ENCODE data around the gene KCNF1. TPM values are rescaled to one million over a fixed set of nuclear protein-coding genes. Genes with fewer than 3 reads are reported as not detected.

Gene KCNF1
- total RNA-seq, 2 donors from 2014 or later: 1.0 TPM; not detected in 1

DNA sequence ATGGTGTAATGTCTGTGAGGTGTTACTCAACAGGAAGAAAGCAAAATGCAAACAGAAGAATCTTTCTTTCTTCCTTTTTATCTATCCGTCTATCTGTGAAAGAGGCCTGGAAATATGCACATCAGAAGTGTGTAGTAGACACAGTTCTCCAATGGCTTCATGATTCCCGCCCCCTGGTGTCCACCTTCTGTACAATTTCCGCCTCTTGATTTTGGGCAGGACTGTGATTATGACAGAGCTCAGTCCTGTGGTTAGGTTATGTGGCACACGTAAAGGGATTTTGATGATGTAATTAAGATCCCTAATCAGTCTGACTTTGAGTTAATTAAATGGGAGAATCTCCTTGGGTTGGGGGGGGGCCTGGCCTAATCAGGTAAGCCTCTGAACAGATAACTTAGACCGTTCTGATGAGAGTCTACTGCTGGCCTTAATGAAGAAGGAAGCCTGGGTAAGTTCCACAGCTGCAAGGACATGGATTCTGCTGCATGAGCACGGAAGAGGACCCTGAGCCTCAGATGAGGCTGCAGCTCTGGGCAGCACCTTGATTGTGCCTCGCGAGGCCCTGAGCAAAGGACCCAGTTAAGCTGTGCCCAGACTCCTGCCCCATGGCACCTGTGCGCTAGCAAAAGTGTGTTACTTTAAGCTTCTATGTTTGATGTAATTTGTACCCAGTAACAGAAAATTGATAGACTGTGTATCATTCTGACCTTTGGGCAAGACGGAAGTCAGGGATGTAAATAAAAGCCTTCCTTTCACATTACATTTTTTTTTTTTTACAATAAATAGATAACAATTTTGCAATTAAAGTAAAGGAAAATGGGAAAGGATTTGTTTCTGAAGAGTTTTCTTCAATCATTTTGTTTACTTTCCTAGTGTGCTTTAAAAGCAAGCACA is 11.3 kb upstream of the KCNF1 start:
- DNase-seq (ENCODE audit: low spot score): no peak
- Histone ChIP-seq H3K4me3 (no peak overlapping the region), H3K27me3 (replicated peaks; ENCODE audit: insufficient read depth) (no peaks in the 10 kb centered on the region), H3K36me3 (no peaks in the 10 kb centered on the region), H3K9me3 (no peaks in the 10 kb centered on the region), H3K4me1 (replicated peaks) (no peaks in the 10 kb centered on the region), H3K27ac (no peak overlapping the region)
- WGBS: 92% methylated on average over 10 of the region's 10 CpGs
- intact Hi-C loops (cut with DNase I): no loop called here
- TF ChIP-seq, protein P1, sequence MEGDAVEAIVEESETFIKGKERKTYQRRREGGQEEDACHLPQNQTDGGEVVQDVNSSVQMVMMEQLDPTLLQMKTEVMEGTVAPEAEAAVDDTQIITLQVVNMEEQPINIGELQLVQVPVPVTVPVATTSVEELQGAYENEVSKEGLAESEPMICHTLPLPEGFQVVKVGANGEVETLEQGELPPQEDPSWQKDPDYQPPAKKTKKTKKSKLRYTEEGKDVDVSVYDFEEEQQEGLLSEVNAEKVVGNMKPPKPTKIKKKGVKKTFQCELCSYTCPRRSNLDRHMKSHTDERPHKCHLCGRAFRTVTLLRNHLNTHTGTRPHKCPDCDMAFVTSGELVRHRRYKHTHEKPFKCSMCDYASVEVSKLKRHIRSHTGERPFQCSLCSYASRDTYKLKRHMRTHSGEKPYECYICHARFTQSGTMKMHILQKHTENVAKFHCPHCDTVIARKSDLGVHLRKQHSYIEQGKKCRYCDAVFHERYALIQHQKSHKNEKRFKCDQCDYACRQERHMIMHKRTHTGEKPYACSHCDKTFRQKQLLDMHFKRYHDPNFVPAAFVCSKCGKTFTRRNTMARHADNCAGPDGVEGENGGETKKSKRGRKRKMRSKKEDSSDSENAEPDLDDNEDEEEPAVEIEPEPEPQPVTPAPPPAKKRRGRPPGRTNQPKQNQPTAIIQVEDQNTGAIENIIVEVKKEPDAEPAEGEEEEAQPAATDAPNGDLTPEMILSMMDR (IDR thresholded peaks at IDR 0.05): no peak
- TF ChIP-seq POLR2A (IDR thresholded peaks at IDR 0.05) (no peak), POLR2AphosphoS5 (IDR thresholded peaks at IDR 0.05) (no peak)

DNA sequence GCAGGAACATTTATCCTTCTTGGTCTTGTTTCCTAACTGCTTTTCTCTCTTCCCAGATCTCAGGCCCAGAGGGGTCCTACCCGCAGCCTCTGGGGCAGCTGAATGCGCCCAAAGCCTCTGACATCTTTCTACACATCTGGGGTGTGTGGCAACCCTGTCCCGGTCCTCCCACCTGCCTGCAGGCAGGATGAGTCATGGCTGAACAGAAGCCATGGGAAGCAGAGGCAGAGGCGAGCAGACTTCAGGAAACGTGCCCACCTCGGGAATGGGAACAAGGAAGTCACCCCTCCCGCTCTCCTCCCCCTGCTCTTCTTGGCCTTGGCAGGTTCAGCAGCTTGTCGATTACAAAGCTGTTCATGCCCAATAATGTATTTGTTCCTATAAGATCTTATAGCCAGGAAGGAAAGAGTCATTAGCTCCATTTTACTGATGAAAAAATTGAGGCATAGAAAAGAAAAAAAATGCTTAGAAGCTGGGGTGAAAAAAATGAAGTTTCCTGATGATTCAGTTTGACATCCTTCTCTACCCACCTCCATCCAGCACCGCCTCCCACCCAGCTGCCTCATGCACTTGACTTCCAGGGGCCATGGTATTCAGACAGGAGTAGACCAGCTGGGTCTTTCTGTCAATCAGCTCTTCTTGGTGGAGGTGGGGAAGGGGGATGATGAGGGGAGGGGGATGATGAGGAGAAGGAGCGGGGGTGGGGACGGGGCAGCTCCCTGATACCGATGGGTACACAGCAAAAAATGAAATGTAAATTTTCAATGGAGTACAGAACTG is 10.4 kb upstream of the KCNF1 start:
- H3K4me1 ChIP-seq (replicated peaks): no peaks in the 10 kb centered on the region
- intact Hi-C loops (cut with DNase I): no loop called here
- H3K4me3 ChIP-seq: no peak overlapping the region
- no peak overlapping the region for H3K27ac ChIP-seq
- 61% methylated on average over 12 of the region's 12 CpGs for WGBS
- H3K9me3 ChIP-seq: no peaks in the 10 kb centered on the region
- no peaks in the 10 kb centered on the region for H3K27me3 ChIP-seq (replicated peaks; ENCODE audit: insufficient read depth)
- no peak for DNase-seq (ENCODE audit: low spot score)
- no peaks in the 10 kb centered on the region for H3K36me3 ChIP-seq
- TF ChIP-seq, protein P1 (IDR thresholded peaks at IDR 0.05): no peak
- TF ChIP-seq POLR2A (IDR thresholded peaks at IDR 0.05) (no peak), POLR2AphosphoS5 (IDR thresholded peaks at IDR 0.05) (no peak)

DNA sequence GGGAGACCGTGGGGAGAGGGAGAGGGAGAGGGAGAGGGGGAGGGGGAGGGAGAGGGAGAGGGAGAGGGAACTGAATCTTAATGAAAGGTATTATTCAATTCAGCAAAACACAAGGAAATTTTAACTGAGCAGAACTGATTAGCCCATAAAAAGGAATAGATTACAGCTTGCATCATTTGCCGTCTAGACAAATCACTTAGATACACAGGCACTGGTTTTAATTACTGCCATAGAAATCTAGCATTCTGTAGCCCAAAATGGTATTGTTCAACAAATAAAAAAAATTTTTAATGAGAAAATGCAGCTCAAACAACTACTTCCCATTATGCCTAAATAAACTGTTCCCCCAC is 7.9 kb upstream of the KCNF1 start:
- Histone ChIP-seq H3K4me1 (replicated peaks) (no peaks in the 10 kb centered on the region), H3K9me3 (no peaks in the 10 kb centered on the region), H3K36me3 (no peaks in the 10 kb centered on the region), H3K27me3 (replicated peaks; ENCODE audit: insufficient read depth) (no peaks in the 10 kb centered on the region), H3K4me3 (no peak overlapping the region), H3K27ac (no peak overlapping the region)
- TF ChIP-seq, protein P1 (IDR thresholded peaks at IDR 0.05): no peak
- TF ChIP-seq POLR2AphosphoS5 (IDR thresholded peaks at IDR 0.05) (no peak), POLR2A (IDR thresholded peaks at IDR 0.05) (no peak)
- DNase-seq (ENCODE audit: low spot score): no peak
- 51% methylated on average over 2 of the region's 2 CpGs for WGBS
- intact Hi-C loops (cut with DNase I): no loop called here

DNA sequence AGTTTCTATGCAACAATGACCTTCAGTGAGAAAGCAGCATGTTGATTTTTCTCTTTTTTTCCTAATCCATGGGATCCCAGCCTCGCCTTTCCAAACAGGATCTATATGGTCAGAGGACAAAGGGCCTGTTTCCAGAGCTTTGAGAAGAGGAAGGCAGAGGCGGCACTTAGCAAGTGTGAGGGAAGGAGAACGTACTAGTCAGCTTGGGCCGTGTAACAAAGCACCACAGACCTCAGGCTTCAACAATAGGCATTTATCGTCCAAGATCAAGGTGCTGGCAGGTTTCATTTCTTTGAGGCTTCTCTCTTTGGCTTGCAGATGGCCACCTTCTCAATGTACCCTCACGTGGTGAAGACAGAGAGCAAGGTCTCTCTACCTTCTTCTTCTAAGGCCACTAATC is 7.3 kb upstream of the KCNF1 start:
- H3K27ac ChIP-seq: no peak overlapping the region
- 93% methylated on average over 6 of the region's 6 CpGs for WGBS
- H3K9me3 ChIP-seq: no peaks in the 10 kb centered on the region
- no peak for DNase-seq (ENCODE audit: low spot score)
- H3K4me3 ChIP-seq: no peak overlapping the region
- TF ChIP-seq, protein P1 (IDR thresholded peaks at IDR 0.05): no peak
- TF ChIP-seq POLR2AphosphoS5 (IDR thresholded peaks at IDR 0.05): no peak
- no peak for TF ChIP-seq POLR2A (IDR thresholded peaks at IDR 0.05)
- no peaks in the 10 kb centered on the region for H3K27me3 ChIP-seq (replicated peaks; ENCODE audit: insufficient read depth)
- intact Hi-C loops (cut with DNase I): no loop called here
- H3K36me3 ChIP-seq: no peaks in the 10 kb centered on the region
- no peaks in the 10 kb centered on the region for H3K4me1 ChIP-seq (replicated peaks)
